IPS DF 4.7 (cell line): ENCODE data around the gene UBL4A.
"Not testable (repeated sequence)": the region's sequence is repeated elsewhere in the genome, so short reads cannot be mapped to it uniquely, and the experiment has no call there.

Source experiments
- DNase-seq: peaks from one replicate; pipeline ENCODE4 v3.0.0-alpha.2; 2013; ENCODE audit warnings: low spot score; ENCODE audit errors: extremely low read depth

Gene UBL4A

GRCh38 chrX:154508384-154508745 lies 21.9 kb upstream of the UBL4A start:
- no peak for DNase-seq

GRCh38 chrX:154507673-154508383 lies 21.4 kb upstream of the UBL4A start:
- DNase-seq: no peak

- no peak for DNase-seq
Observed at GRCh38 chrX:154506483-154507332, 20.3 kb upstream of the UBL4A start.

GRCh38 chrX:154505734-154506133 lies 19.3 kb upstream of the UBL4A start:
- DNase-seq: no peak

- no peak for DNase-seq
Observed at GRCh38 chrX:154502989-154503388, 16.6 kb upstream of the UBL4A start.

GRCh38 chrX:154502098-154502497 lies 15.7 kb upstream of the UBL4A start:
- DNase-seq: no peak

GRCh38 chrX:154501423-154501822 lies 15.0 kb upstream of the UBL4A start:
- not testable (repeated sequence) for DNase-seq

GRCh38 chrX:154496591-154497137 lies 10.2 kb upstream of the UBL4A start:
- DNase-seq: not testable (repeated sequence)

GRCh38 chrX:154495472-154495922 lies 9.1 kb upstream of the UBL4A start:
- DNase-seq: no peak

- no peak for DNase-seq
Observed at GRCh38 chrX:154494715-154495114, 8.3 kb upstream of the UBL4A start.

- peak; percentile 66 for DNase-seq
Observed at GRCh38 chrX:154490414-154491083, 4.1 kb upstream of the UBL4A start, which contains the start of gene SLC10A3. TSS of gene SLC10A3 (minus strand) at chrX:154490629. CDS start at chrX:154488940, 1,689 bp downstream.

GRCh38 chrX:154490021-154490413 lies 3.6 kb upstream of the UBL4A start:
- no peak for DNase-seq

- DNase-seq: no peak
Observed at GRCh38 chrX:154489182-154489581, 2.8 kb upstream of the UBL4A start.

GRCh38 chrX:154488336-154489075 lies 2.1 kb upstream of the UBL4A start:
- no peak for DNase-seq

GRCh38 chrX:154487518-154488290 lies 1.3 kb upstream of the UBL4A start:
- DNase-seq: no peak

GRCh38 chrX:154486052-154486395 lies 391 bp downstream of the UBL4A start:
- DNase-seq: no peak

- DNase-seq: no peak
Observed at GRCh38 chrX:154485150-154486051, 1.0 kb downstream of the UBL4A start.

GRCh38 chrX:154484255-154485149 lies 1.9 kb downstream of the UBL4A start:
- no peak for DNase-seq
